Activated CD4-positive, CD25-positive, alpha-beta regulatory T cell (primary cell): Measurements from ENCODE around the gene PRPF38A.

ENCODE experiments used
- DNase-seq, 4 experiments: peaks; one replicate each; lab custom pipeline; 2025; lab: John Stamatoyannopoulos, UW

Gene PRPF38A

GRCh38 chr1:52399629-52400028 lies 4.8 kb upstream of the PRPF38A start:
- DNase-seq, result no peak

GRCh38 chr1:52400131-52400530 lies 4.3 kb upstream of the PRPF38A start:
- no peak for DNase-seq

GRCh38 chr1:52402860-52403240 lies 1.6 kb upstream of the PRPF38A start:
- DNase-seq, result no peak

- peak in 3 of 4 experiments; percentile 3 to 18 (median 5) for DNase-seq
Observed at GRCh38 chr1:52403566-52404115, 761 bp upstream of the PRPF38A start.

GRCh38 chr1:52404975-52405338 lies 555 bp downstream of the PRPF38A start:
- DNase-seq, result no peak

GRCh38 chr1:52413410-52413989 lies 9.1 kb downstream of the PRPF38A start:
- no peak for DNase-seq

GRCh38 chr1:52414942-52415341 lies 10.5 kb downstream of the PRPF38A start:
- DNase-seq, result no peak

GRCh38 chr1:52416811-52417210 lies 12.4 kb downstream of the PRPF38A start:
- no peak for DNase-seq

GRCh38 chr1:52420713-52421112 lies 16.3 kb downstream of the PRPF38A start:
- DNase-seq, result no peak

GRCh38 chr1:52423055-52423454 lies 18.7 kb downstream of the PRPF38A start:
- no peak for DNase-seq

- DNase-seq, result peak in 3 of 4 experiments; percentile 18 to 57 (median 40)
Observed at GRCh38 chr1:52423771-52424170, 19.4 kb downstream of the PRPF38A start.

GRCh38 chr1:52424231-52424636 lies 19.8 kb downstream of the PRPF38A start:
- no peak for DNase-seq

GRCh38 chr1:52424813-52425212 lies 20.4 kb downstream of the PRPF38A start:
- DNase-seq, result no peak

GRCh38 chr1:52426371-52426770 lies 22.0 kb downstream of the PRPF38A start:
- no peak for DNase-seq

GRCh38 chr1:52427152-52427551 lies 22.8 kb downstream of the PRPF38A start:
- DNase-seq, result no peak

GRCh38 chr1:52432807-52433206 lies 28.4 kb downstream of the PRPF38A start:
- DNase-seq, result no peak

- DNase-seq, result no peak
Observed at GRCh38 chr1:52435211-52435610, 30.8 kb downstream of the PRPF38A start.

- no peak for DNase-seq
Observed at GRCh38 chr1:52435650-52436049, 31.2 kb downstream of the PRPF38A start.

- no peak for DNase-seq
Observed at GRCh38 chr1:52436817-52437216, 32.4 kb downstream of the PRPF38A start.

GRCh38 chr1:52439976-52440375 lies 35.6 kb downstream of the PRPF38A start:
- DNase-seq, result no peak

- DNase-seq, result no peak
Observed at GRCh38 chr1:52444463-52444862, 40.1 kb downstream of the PRPF38A start.

GRCh38 chr1:52454127-52454526 lies 49.7 kb downstream of the PRPF38A start:
- no peak for DNase-seq

- DNase-seq, result no peak
Observed at GRCh38 chr1:52454779-52455178, 50.4 kb downstream of the PRPF38A start.

GRCh38 chr1:52455686-52456085 lies 51.3 kb downstream of the PRPF38A start:
- DNase-seq, result no peak
